IPS-15b (cell line): ENCODE data around the gene HIVEP3.

Experiments
- H3K27me3 ChIP-seq: one replicate; pipeline ENCODE4 v1.6.1; 2013; ENCODE audit warnings: low read length; ENCODE audit not compliant: control insufficient read depth, insufficient read depth
- H3K36me3 ChIP-seq: one replicate; pipeline ENCODE4 v1.6.1; 2013; ENCODE audit warnings: low read length; ENCODE audit not compliant: control insufficient read depth, insufficient read depth
- H3K4me1 ChIP-seq: one replicate; pipeline ENCODE4 v1.6.1; 2013; ENCODE audit warnings: mild to moderate bottlenecking, low read length; ENCODE audit not compliant: control insufficient read depth, insufficient read depth
- H3K4me3 ChIP-seq: one replicate; pipeline ENCODE4 v1.5.1; 2013; ENCODE audit warnings: low read depth, low read length
- H3K9ac ChIP-seq: one replicate; pipeline ENCODE4 v1.6.1; 2013; ENCODE audit warnings: low read depth, mild to moderate bottlenecking, low read length
- H3K9me3 ChIP-seq: one replicate; pipeline ENCODE4 v1.6.1; 2013; ENCODE audit warnings: mild to moderate bottlenecking, low read length; ENCODE audit not compliant: control insufficient read depth, insufficient read depth

The HIVEP3 gene

GRCh38 chr1:41498391-41498790 is 420.3 kb downstream of the HIVEP3 start:
- Histone ChIP-seq H3K4me3 (no peak overlapping the region), H3K9me3 (no peaks in the 10 kb centered on the region), H3K27me3 (peaks cover 9% of the 10 kb centered on the region), H3K9ac (no peak overlapping the region), H3K36me3 (no peaks in the 10 kb centered on the region), H3K4me1 (peaks cover 6% of the 10 kb centered on the region)

GRCh38 chr1:41497461-41498030 is 421.2 kb downstream of the HIVEP3 start:
- Histone ChIP-seq H3K9ac (no peak overlapping the region), H3K4me1 (peaks cover 6% of the 10 kb centered on the region), H3K36me3 (no peaks in the 10 kb centered on the region), H3K9me3 (no peaks in the 10 kb centered on the region), H3K27me3 (peaks cover 9% of the 10 kb centered on the region), H3K4me3 (no peak overlapping the region)

GRCh38 chr1:41497056-41497440 is 421.7 kb downstream of the HIVEP3 start:
- Histone ChIP-seq H3K4me1 (peaks cover 6% of the 10 kb centered on the region), H3K9me3 (no peaks in the 10 kb centered on the region), H3K4me3 (peak overlapping the region; percentile 13), H3K36me3 (no peaks in the 10 kb centered on the region), H3K9ac (no peak overlapping the region), H3K27me3 (peaks cover 9% of the 10 kb centered on the region)

- Histone ChIP-seq H3K27me3 (peaks cover 9% of the 10 kb centered on the region), H3K9me3 (no peaks in the 10 kb centered on the region), H3K4me1 (peaks cover 6% of the 10 kb centered on the region), H3K4me3 (peak overlapping the region; percentile 46), H3K36me3 (no peaks in the 10 kb centered on the region), H3K9ac (peak overlapping the region; percentile 54)
Measured at GRCh38 chr1:41496080-41497055, 422.4 kb downstream of the HIVEP3 start.

- H3K27me3 ChIP-seq: peaks cover 9% of the 10 kb centered on the region
- peak overlapping the region; percentile 46 for H3K4me3 ChIP-seq
- no peak overlapping the region for H3K9ac ChIP-seq
- H3K4me1 ChIP-seq: peaks cover 6% of the 10 kb centered on the region
- no peaks in the 10 kb centered on the region for H3K36me3 ChIP-seq
- H3K9me3 ChIP-seq: no peaks in the 10 kb centered on the region
Measured at GRCh38 chr1:41495210-41495948, 423.3 kb downstream of the HIVEP3 start.

- H3K9ac ChIP-seq: no peak overlapping the region
- H3K36me3 ChIP-seq: no peaks in the 10 kb centered on the region
- peaks cover 9% of the 10 kb centered on the region for H3K27me3 ChIP-seq
- peaks cover 6% of the 10 kb centered on the region for H3K4me1 ChIP-seq
- no peaks in the 10 kb centered on the region for H3K9me3 ChIP-seq
- no peak overlapping the region for H3K4me3 ChIP-seq
Measured at GRCh38 chr1:41494351-41495209, 424.1 kb downstream of the HIVEP3 start.

GRCh38 chr1:41493626-41494350 is 424.9 kb downstream of the HIVEP3 start:
- no peaks in the 10 kb centered on the region for H3K36me3 ChIP-seq
- no peaks in the 10 kb centered on the region for H3K9me3 ChIP-seq
- H3K27me3 ChIP-seq: peaks cover 9% of the 10 kb centered on the region
- H3K9ac ChIP-seq: no peak overlapping the region
- no peak overlapping the region for H3K4me3 ChIP-seq
- H3K4me1 ChIP-seq: peaks cover 6% of the 10 kb centered on the region

- no peak overlapping the region for H3K4me3 ChIP-seq
- H3K27me3 ChIP-seq: peaks cover 9% of the 10 kb centered on the region
- H3K36me3 ChIP-seq: no peaks in the 10 kb centered on the region
- no peaks in the 10 kb centered on the region for H3K9me3 ChIP-seq
- peaks cover 6% of the 10 kb centered on the region for H3K4me1 ChIP-seq
- no peak overlapping the region for H3K9ac ChIP-seq
Measured at GRCh38 chr1:41493117-41493536, 425.6 kb downstream of the HIVEP3 start.

- Histone ChIP-seq H3K27me3 (peaks cover 9% of the 10 kb centered on the region), H3K4me1 (peaks cover 9% of the 10 kb centered on the region), H3K4me3 (no peak overlapping the region), H3K36me3 (no peaks in the 10 kb centered on the region), H3K9me3 (no peaks in the 10 kb centered on the region), H3K9ac (no peak overlapping the region)
Measured at GRCh38 chr1:41492341-41492848, 426.3 kb downstream of the HIVEP3 start.

- Histone ChIP-seq H3K4me1 (peaks cover 15% of the 10 kb centered on the region), H3K36me3 (no peaks in the 10 kb centered on the region), H3K9ac (no peak overlapping the region), H3K9me3 (no peaks in the 10 kb centered on the region), H3K27me3 (peaks cover 3% of the 10 kb centered on the region), H3K4me3 (no peak overlapping the region)
Measured at GRCh38 chr1:41490911-41491310, 427.8 kb downstream of the HIVEP3 start.
